ENCODE data around the gene MIGA2.

GRCh38 chr9:129027685-129028191 lies 8.7 kb upstream of the MIGA2 start:
- TF ChIP-seq POLR2A (IDR thresholded peaks at IDR 0.05): no peak
- no peak for TF ChIP-seq POLR2AphosphoS5 (IDR thresholded peaks at IDR 0.05)
- no peak for TF ChIP-seq EP300 (IDR thresholded peaks at IDR 0.05)
